Cardiac muscle cell (in vitro differentiated cells and primary cell): ENCODE measurements around the gene HOXC11. TPM values are rescaled to one million over a fixed set of nuclear protein-coding genes. Genes with fewer than 3 reads are reported as not detected.

Experiments
- DNase-seq, 2 donors: peaks; one replicate each; pipeline versions ENCODE4 v3.0.0 to v3.0.0-alpha.2; 2010 to 2017; ENCODE audit warnings: low read depth in 1 of 2, low spot score in 1 of 2
- H3K27ac ChIP-seq: fragments of 200-600 bp; sonication (generic); 2 replicates; pipeline ENCODE4 v1.5.1; 2016
- H3K27me3 ChIP-seq: fragments of 200-600 bp; sonication (generic); 2 replicates; pipeline ENCODE4 v1.6.0; 2016; ENCODE audit warnings: control low read depth
- H3K36me3 ChIP-seq: fragments of 200-600 bp; sonication (generic); 2 replicates; pipeline ENCODE4 v1.5.1; 2016; ENCODE audit warnings: control low read depth
- H3K4me1 ChIP-seq: fragments of 200-600 bp; sonication (generic); 2 replicates; pipeline ENCODE4 v1.8.1; 2017; ENCODE audit warnings: low read depth, mild to moderate bottlenecking, mixed run types
- H3K4me3 ChIP-seq: fragments of 200-600 bp; sonication (generic); 2 replicates; pipeline ENCODE4 v1.5.1; 2016; ENCODE audit warnings: mild to moderate bottlenecking
- H3K9me3 ChIP-seq: fragments of 200-600 bp; sonication (generic); 2 replicates; pipeline ENCODE4 v1.5.1; 2017; ENCODE audit warnings: low read depth, mild to moderate bottlenecking, control low read depth
- CTCF ChIP-seq: IDR thresholded peaks from 2 replicates; pipeline ENCODE4 v1.5.1; 2012; ENCODE audit warnings: low read depth, mild to moderate bottlenecking, low read length
- polyA plus RNA-seq: library from polyadenylated mRNA; unstranded; fragments of >200 nt; fragmentation: Nextera tagmentation; extraction: Ambion mirVana; gene quantifications from 2 replicates; pipeline ENCODE4 v1.2.1, GENCODE V29; 2016
- total RNA-seq: library from RNA; depleted of rRNA; stranded (reverse); fragments of >200 nt; gene quantifications from 2 replicates; pipeline ENCODE4 v1.2.3, GENCODE V29; 2016

Gene HOXC11
- total and polyA plus RNA-seq, 2 experiments from 2014 or later: not detected

- no peaks in the 10 kb centered on the region for H3K36me3 ChIP-seq
- H3K27me3 ChIP-seq: peaks cover 100% of the 10 kb centered on the region
- H3K9me3 ChIP-seq: no peaks in the 10 kb centered on the region
- H3K27ac ChIP-seq: no peak overlapping the region
- no peak for DNase-seq
- H3K4me3 ChIP-seq: no peak overlapping the region
- no peak for TF ChIP-seq CTCF
- no peaks in the 10 kb centered on the region for H3K4me1 ChIP-seq
Measured at GRCh38 chr12:53969588-53970259, 3.2 kb upstream of the HOXC11 start.

GRCh38 chr12:53970451-53970850, 2.5 kb upstream of the HOXC11 start:
- Histone ChIP-seq H3K4me1 (peaks cover 3% of the 10 kb centered on the region), H3K27ac (no peak overlapping the region), H3K9me3 (no peaks in the 10 kb centered on the region), H3K27me3 (peaks cover 100% of the 10 kb centered on the region), H3K4me3 (no peak overlapping the region), H3K36me3 (no peaks in the 10 kb centered on the region)
- no peak for DNase-seq
- TF ChIP-seq CTCF: no peak

GRCh38 chr12:53971129-53971528, 1.8 kb upstream of the HOXC11 start:
- H3K27me3 ChIP-seq: peaks cover 100% of the 10 kb centered on the region
- TF ChIP-seq CTCF: no peak
- H3K4me3 ChIP-seq: no peak overlapping the region
- no peak for DNase-seq
- H3K27ac ChIP-seq: no peak overlapping the region
- H3K36me3 ChIP-seq: no peaks in the 10 kb centered on the region
- H3K9me3 ChIP-seq: no peaks in the 10 kb centered on the region
- H3K4me1 ChIP-seq: peaks cover 4% of the 10 kb centered on the region

- TF ChIP-seq CTCF: no peak
- H3K27ac ChIP-seq: no peak overlapping the region
- no peaks in the 10 kb centered on the region for H3K9me3 ChIP-seq
- peaks cover 100% of the 10 kb centered on the region for H3K27me3 ChIP-seq
- peaks cover 4% of the 10 kb centered on the region for H3K4me1 ChIP-seq
- H3K4me3 ChIP-seq: no peak overlapping the region
- no peaks in the 10 kb centered on the region for H3K36me3 ChIP-seq
- no peak for DNase-seq
Measured at GRCh38 chr12:53971686-53972085, 1.2 kb upstream of the HOXC11 start.

GRCh38 chr12:53972152-53972702, 699 bp upstream of the HOXC11 start:
- Histone ChIP-seq H3K27ac (no peak overlapping the region), H3K4me3 (no peak overlapping the region), H3K36me3 (no peaks in the 10 kb centered on the region), H3K9me3 (no peaks in the 10 kb centered on the region), H3K27me3 (peaks cover 100% of the 10 kb centered on the region), H3K4me1 (peaks cover 4% of the 10 kb centered on the region)
- no peak for TF ChIP-seq CTCF
- DNase-seq: no peak
